OCI-LY7 (cell line): ENCODE results near the gene MET. TPM values are rescaled to one million over a fixed set of nuclear protein-coding genes. Genes with fewer than 3 reads are reported as not detected.

Source experiments
- BruUV-seq: library from RNA; stranded (reverse); fragments of 400-500 nt; replicated peaks from 2 replicates; lab custom pipeline; 2021; lab: Mats Ljungman, UMichigan
- CTCF ChIA-PET: fragments of 300-600 bp; sonication (Branson Sonifier 250); formaldehyde crosslinking; loops from one replicate; lab custom pipeline; 2022; ENCODE audit warnings: antibody characterized with exemption; ENCODE audit not compliant: unreplicated experiment; lab: Charles Lee
- POLR2A ChIA-PET: fragments of 300-600 bp; sonication (Branson Sonifier 250); formaldehyde crosslinking; loops from one replicate; lab custom pipeline; 2022; ENCODE audit warnings: antibody characterized with exemption; lab: Charles Lee
- DNase-seq: peaks from one replicate; pipeline ENCODE4 v3.0.0-alpha.2; 2015; ENCODE audit warnings: low spot score
- H2AFZ ChIP-seq: fragments of 200-600 bp; sonication (generic), shearing (Covaris generic); 2 replicates; pipeline ENCODE4 v1.6.1; 2014; ENCODE audit warnings: mild to moderate bottlenecking, antibody characterized with exemption, low read length, moderate library complexity
- H3K27ac ChIP-seq: fragments of 200-600 bp; sonication (generic); 2 replicates; pipeline ENCODE4 v1.5.1; 2014; ENCODE audit warnings: mixed run types, low read depth, mild to moderate bottlenecking, moderate library complexity, low read length, inconsistent platforms; ENCODE audit not compliant: poor library complexity, severe bottlenecking
- H3K36me3 ChIP-seq: fragments of 200-600 bp; sonication (generic); 2 replicates; pipeline ENCODE4 v1.6.1; 2014; ENCODE audit warnings: mild to moderate bottlenecking, antibody characterized with exemption, low read length, moderate library complexity, mixed read lengths; ENCODE audit not compliant: insufficient read depth
- H3K4me1 ChIP-seq: fragments of 200-600 bp; sonication (generic); 2 replicates; pipeline ENCODE4 v1.5.1; 2014; ENCODE audit warnings: mild to moderate bottlenecking, low read length; ENCODE audit not compliant: insufficient read depth, poor library complexity, severe bottlenecking
- H3K4me2 ChIP-seq: fragments of 200-600 bp; sonication (generic); 2 replicates; pipeline ENCODE4 v1.6.1; 2014; ENCODE audit warnings: mild to moderate bottlenecking, low read length
- H3K4me3 ChIP-seq: fragments of 200-600 bp; sonication (generic); 2 replicates; pipeline ENCODE4 v1.5.1; 2014; ENCODE audit warnings: mild to moderate bottlenecking, low read depth, low read length; ENCODE audit not compliant: poor library complexity, severe bottlenecking
- H3K79me2 ChIP-seq: fragments of 200-600 bp; sonication (generic); 2 replicates; pipeline ENCODE4 v1.6.1; 2016; ENCODE audit warnings: low read depth, mild to moderate bottlenecking, low read length, moderate library complexity, mixed read lengths; ENCODE audit not compliant: insufficient read depth
- H3K9me2 ChIP-seq: fragments of 200-600 bp; sonication (generic); 2 replicates; pipeline ENCODE4 v1.6.1; 2016; ENCODE audit warnings: mild to moderate bottlenecking, low read length, mixed read lengths; ENCODE audit not compliant: insufficient read depth
- H3K9me3 ChIP-seq: fragments of 200-600 bp; sonication (generic); 2 replicates; pipeline ENCODE4 v1.6.1; 2014; ENCODE audit warnings: mild to moderate bottlenecking, mixed run types, low read length, mixed read lengths
- H4K20me1 ChIP-seq: fragments of 200-600 bp; sonication (generic); 2 replicates; pipeline ENCODE4 v1.6.1; 2014; ENCODE audit warnings: mild to moderate bottlenecking, antibody characterized with exemption, low read length, moderate library complexity, mixed read lengths; ENCODE audit not compliant: insufficient read depth
- CTCF ChIP-seq: fragments of 200-600 bp; sonication (generic); conservative IDR thresholded peaks from 2 replicates; pipeline ENCODE4 v1.5.1; 2014; ENCODE audit warnings: mild to moderate bottlenecking, antibody characterized with exemption, low read length, moderate library complexity, mixed read lengths
- EZH2phosphoT487 ChIP-seq: fragments of 200-600 bp; sonication (generic); IDR thresholded peaks from 2 replicates; pipeline ENCODE4 v1.6.1; 2018; ENCODE audit warnings: low read depth, borderline replicate concordance, mild to moderate bottlenecking, mixed run types, antibody characterized with exemption, low read length, moderate library complexity, mixed read lengths
- intact Hi-C: fragments of 100-400 bp; cut with micrococcal nuclease; formaldehyde crosslinking; loops from one replicate; pipeline ENCODE4 v1.10.0; 2022; ENCODE audit not compliant: unreplicated experiment
- total RNA-seq, 2 experiments: library from RNA; depleted of rRNA in 1 of 2; stranded (reverse); fragments of >200 nt in 1 of 2; shearing (Covaris generic) in 1 of 2; gene quantifications; 2 replicates each; pipeline ENCODE4 v1.2.3, GENCODE V29; 2014 to 2022

Gene MET
- total RNA-seq, 2 experiments from 2014 or later, result not detected

- no peak for TF ChIP-seq EZH2phosphoT487
- no peak for TF ChIP-seq CTCF
- no peaks in the 10 kb centered on the region for H3K9me2 ChIP-seq
- H3K27ac ChIP-seq, result no peak overlapping the region
- H3K36me3 ChIP-seq, result no peaks in the 10 kb centered on the region
- no peak overlapping the region for H3K4me3 ChIP-seq
- no peaks in the 10 kb centered on the region for H3K9me3 ChIP-seq
- no peaks in the 10 kb centered on the region for H4K20me1 ChIP-seq
- POLR2A ChIA-PET, result no interaction called here
- H2AFZ ChIP-seq, result no peak overlapping the region
- H3K4me2 ChIP-seq, result no peak overlapping the region
- BruUV-seq, result no TSS peak
- H3K79me2 ChIP-seq, result no peaks in the 10 kb centered on the region
- CTCF ChIA-PET, result no interaction called here
- DNase-seq, result no peak
- intact Hi-C loops, result no loop called here
- H3K4me1 ChIP-seq, result no peaks in the 10 kb centered on the region
Measured at GRCh38 chr7:116782177-116782711, 110.2 kb downstream of the MET start.

DNA sequence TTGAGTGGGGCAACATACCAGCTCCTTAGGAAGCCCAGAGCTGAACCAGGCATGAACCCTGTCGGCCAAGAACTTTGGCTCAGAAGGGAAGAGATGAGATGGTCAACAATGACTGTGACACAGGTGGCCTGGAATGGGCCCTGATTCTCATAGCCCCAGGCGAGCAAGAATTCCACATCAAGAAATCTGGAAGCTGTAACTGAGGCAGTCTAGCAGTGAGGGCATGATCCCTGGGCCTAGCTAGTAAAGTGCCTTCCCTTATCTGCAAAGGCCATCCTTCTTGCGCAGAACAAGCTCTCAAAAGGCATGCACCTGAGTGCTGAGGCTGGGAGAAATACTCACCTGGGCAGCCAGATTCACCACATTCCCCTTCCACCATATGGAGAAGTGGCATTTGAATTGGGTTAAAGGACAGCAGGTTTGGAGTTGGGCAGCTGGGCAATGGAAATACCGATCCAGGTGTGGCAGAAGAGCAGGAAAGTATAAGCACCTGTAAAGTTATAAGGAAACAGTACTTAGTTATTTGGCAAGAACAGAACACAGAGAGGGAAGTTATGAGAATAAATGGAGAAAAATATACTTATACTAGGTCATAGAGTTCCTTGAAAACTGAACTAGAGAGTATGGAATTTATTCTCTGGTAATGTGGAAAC, 111.8 kb downstream of the MET start:
- Histone ChIP-seq H3K9me3 (no peaks in the 10 kb centered on the region), H3K9me2 (no peaks in the 10 kb centered on the region), H3K36me3 (no peaks in the 10 kb centered on the region), H3K4me1 (no peaks in the 10 kb centered on the region), H4K20me1 (no peaks in the 10 kb centered on the region), H3K79me2 (no peaks in the 10 kb centered on the region), H3K4me3 (no peak overlapping the region), H2AFZ (no peak overlapping the region), H3K4me2 (no peak overlapping the region), H3K27ac (no peak overlapping the region)
- no peak for TF ChIP-seq CTCF
- no peak for TF ChIP-seq EZH2phosphoT487
- no peak for DNase-seq
- CTCF ChIA-PET, result no interaction called here
- BruUV-seq, result no TSS peak
- POLR2A ChIA-PET, result no interaction called here
- intact Hi-C loops, result no loop called here

- DNase-seq, result no peak
- POLR2A ChIA-PET, result no interaction called here
- no peaks in the 10 kb centered on the region for H3K9me3 ChIP-seq
- H3K36me3 ChIP-seq, result no peaks in the 10 kb centered on the region
- no peak overlapping the region for H3K27ac ChIP-seq
- H2AFZ ChIP-seq, result no peak overlapping the region
- H3K4me1 ChIP-seq, result no peaks in the 10 kb centered on the region
- H4K20me1 ChIP-seq, result no peaks in the 10 kb centered on the region
- intact Hi-C loops, result no loop called here
- H3K4me2 ChIP-seq, result no peak overlapping the region
- no peaks in the 10 kb centered on the region for H3K9me2 ChIP-seq
- CTCF ChIA-PET, result no interaction called here
- BruUV-seq, result no TSS peak
- TF ChIP-seq CTCF (no peak), EZH2phosphoT487 (no peak)
- no peak overlapping the region for H3K4me3 ChIP-seq
- no peaks in the 10 kb centered on the region for H3K79me2 ChIP-seq
Measured at GRCh38 chr7:116784647-116785046, 112.7 kb downstream of the MET start.
